Ascending aorta (tissue), 2 donors: ENCODE data around the gene FBP2. TPM values are rescaled to one million over a fixed set of nuclear protein-coding genes. Genes with fewer than 3 reads are reported as not detected.

ENCODE experiments used
- DNase-seq, 2 donors: peaks; one replicate each; pipeline ENCODE4 v3.0.0-alpha.2; 2019; ENCODE audit warnings: low spot score in 2 of 2
- H3K27ac ChIP-seq, 2 donors: fragments of 200-600 bp; sonication (generic); one replicate each; pipeline ENCODE4 v1.5.1; 2016 to 2017; ENCODE audit warnings: mild to moderate bottlenecking in 1 of 2
- H3K27me3 ChIP-seq: fragments of 200-600 bp; sonication (generic); one replicate; pipeline ENCODE4 v1.5.1; 2017
- H3K36me3 ChIP-seq, 2 donors: fragments of 200-600 bp; sonication (generic); one replicate each; pipeline ENCODE4 v1.5.1; 2016
- H3K4me1 ChIP-seq, 2 donors: fragments of 200-600 bp; sonication (generic); one replicate each; pipeline ENCODE4 v1.5.1; 2016 to 2017; ENCODE audit warnings: mild to moderate bottlenecking in 1 of 2
- H3K4me3 ChIP-seq, 2 donors: fragments of 200-600 bp; sonication (generic); one replicate each; pipeline ENCODE4 v1.5.1; 2016 to 2017; ENCODE audit warnings: mild to moderate bottlenecking in 1 of 2
- H3K9me3 ChIP-seq, 2 donors: fragments of 200-600 bp; sonication (generic); one replicate each; pipeline ENCODE4 v1.5.1; 2016
- intact Hi-C: fragments of 100-400 bp; cut with DNase I; formaldehyde crosslinking; loops from one replicate; pipeline ENCODE4 v1.15.1; 2023
- total RNA-seq: library from RNA; depleted of rRNA; stranded (reverse); fragments of >200 nt; gene quantifications from one replicate; pipeline ENCODE4 v1.1.0, GENCODE V29; 2016
- TF ChIP-seq, protein P1 (sequence below), 3 experiments: fragments of 200-600 bp in 2 of 3; fragments of 450-650 bp in 1 of 3; sonication (generic) in 2 of 3; IDR thresholded peaks; one replicate each; pipeline ENCODE4 v1.5.1; 2016 to 2019; ENCODE audit warnings: antibody characterized with exemption in 3 of 3, mild to moderate bottlenecking in 1 of 3, moderate library complexity in 1 of 3

Gene FBP2
- total RNA-seq, 1 donor from 2014 or later = not detected

DNA sequence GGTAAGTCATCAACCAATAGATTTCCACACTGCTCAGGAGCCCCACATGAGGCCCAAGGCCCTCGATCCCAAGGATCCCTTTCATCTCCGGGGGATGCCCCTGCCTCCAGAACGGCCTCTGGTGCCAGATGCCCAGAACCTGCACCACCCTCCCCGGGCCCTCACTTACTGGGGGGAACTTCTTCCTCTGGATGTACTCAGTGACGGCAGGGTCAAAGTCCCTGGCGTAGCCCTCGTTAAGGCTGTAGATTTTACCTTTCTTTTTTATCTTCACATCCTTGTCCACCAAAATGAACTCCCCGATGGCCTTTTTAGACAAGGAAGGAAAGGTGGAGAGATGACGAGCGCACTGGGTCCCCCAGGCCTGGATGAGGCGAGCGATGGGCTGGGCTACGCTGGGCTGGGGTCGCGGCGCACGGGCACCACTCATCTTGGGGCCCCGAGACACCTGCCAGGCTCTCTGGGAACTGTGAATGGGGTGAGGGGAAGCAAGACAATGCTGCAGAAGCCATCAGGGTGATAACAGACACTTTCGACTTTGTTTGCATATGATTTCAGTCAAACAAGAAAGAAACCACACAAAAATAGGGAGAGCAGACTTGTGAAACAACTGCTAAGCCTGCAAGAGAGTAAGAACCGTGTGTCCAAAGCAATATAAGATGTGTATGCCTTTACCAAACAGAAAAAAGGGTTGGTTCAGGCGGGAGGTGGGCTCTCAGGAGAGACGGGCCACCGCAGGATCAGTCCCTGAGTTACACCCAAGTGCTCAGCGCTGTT, 13.2 kb upstream of the FBP2 start:
- no peaks in the 10 kb centered on the region for H3K36me3 ChIP-seq
- intact Hi-C loops = no loop called here
- H3K4me1 ChIP-seq = no peaks in the 10 kb centered on the region
- no peak for DNase-seq
- H3K4me3 ChIP-seq = no peak overlapping the region
- H3K27me3 ChIP-seq = no peaks in the 10 kb centered on the region
- H3K9me3 ChIP-seq = no peaks in the 10 kb centered on the region
- TF ChIP-seq, protein P1, sequence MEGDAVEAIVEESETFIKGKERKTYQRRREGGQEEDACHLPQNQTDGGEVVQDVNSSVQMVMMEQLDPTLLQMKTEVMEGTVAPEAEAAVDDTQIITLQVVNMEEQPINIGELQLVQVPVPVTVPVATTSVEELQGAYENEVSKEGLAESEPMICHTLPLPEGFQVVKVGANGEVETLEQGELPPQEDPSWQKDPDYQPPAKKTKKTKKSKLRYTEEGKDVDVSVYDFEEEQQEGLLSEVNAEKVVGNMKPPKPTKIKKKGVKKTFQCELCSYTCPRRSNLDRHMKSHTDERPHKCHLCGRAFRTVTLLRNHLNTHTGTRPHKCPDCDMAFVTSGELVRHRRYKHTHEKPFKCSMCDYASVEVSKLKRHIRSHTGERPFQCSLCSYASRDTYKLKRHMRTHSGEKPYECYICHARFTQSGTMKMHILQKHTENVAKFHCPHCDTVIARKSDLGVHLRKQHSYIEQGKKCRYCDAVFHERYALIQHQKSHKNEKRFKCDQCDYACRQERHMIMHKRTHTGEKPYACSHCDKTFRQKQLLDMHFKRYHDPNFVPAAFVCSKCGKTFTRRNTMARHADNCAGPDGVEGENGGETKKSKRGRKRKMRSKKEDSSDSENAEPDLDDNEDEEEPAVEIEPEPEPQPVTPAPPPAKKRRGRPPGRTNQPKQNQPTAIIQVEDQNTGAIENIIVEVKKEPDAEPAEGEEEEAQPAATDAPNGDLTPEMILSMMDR (IDR thresholded peaks at IDR 0.05) = no peak
- H3K27ac ChIP-seq = no peak overlapping the region

DNA sequence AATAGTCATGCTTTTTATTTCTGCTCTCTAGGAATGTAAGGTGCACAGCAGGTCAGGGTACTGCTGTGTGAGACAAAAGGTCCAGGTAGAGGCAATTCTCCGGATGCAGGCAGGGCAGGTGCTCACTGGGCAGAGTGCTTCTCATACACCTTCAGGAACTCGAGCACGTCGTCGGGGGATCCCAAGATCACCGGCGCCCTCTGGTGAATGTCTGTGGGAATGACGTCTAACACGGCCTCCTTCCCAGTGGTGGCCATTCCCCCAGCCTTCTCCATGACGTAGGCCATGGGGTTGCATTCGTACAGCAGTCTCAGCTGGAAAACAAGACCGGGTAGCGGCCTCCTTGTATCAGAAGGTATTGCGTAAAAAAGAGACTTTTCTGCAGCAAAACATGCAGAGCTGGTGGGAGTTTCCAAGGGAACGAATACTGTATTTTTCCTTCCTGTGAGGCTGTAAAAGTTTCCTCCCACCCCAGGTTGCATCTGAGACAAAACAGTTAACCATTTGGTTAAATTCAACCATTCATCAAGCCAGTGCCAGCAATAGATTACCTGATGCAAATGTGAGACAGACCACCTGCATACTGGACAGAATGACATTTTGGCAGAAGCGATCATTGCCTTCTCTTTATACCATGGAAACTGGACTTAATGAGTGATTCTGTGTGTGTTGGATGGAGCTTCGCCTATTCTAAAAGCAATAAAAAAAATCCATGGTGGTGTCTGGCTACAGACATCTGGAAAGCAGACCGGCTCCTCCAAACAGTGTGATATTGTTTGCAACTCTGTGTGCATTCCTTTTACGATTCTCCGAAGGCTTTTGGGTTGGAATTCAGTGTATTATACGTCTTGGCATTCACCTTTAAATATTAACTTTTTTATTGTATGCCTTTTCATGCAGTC, 9.9 kb upstream of the FBP2 start:
- peak in 1 of 2 donors; percentile 72 for DNase-seq
- Histone ChIP-seq H3K27me3 (no peaks in the 10 kb centered on the region), H3K36me3 (no peaks in the 10 kb centered on the region), H3K27ac (no peak overlapping the region), H3K4me1 (no peaks in the 10 kb centered on the region), H3K9me3 (no peaks in the 10 kb centered on the region), H3K4me3 (no peak overlapping the region)
- intact Hi-C loops = no loop called here
- TF ChIP-seq, protein P1 (IDR thresholded peaks at IDR 0.05) = peak; percentile 15 to 50 (median 31)

DNA sequence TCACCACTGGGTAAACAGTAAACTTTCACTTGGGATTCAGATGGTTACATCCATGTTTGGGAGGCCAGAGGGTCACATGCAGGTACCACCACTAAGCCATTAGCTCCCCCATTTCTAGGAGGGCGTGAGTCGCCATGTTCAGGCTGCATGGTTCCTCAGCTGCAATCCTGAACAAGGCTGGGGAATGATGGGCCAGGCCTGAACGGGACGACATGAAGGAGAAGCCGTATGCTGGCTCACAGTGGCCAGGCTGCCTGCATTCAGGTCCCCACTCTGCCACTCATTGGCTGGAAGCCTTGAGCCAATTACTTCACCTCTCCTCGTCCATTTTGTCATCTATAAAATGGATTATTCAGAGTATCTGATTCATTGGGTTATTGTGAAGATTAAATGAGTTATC, 9.0 kb upstream of the FBP2 start:
- Histone ChIP-seq H3K27ac (no peak overlapping the region), H3K9me3 (no peaks in the 10 kb centered on the region), H3K27me3 (no peaks in the 10 kb centered on the region), H3K36me3 (no peaks in the 10 kb centered on the region), H3K4me3 (no peak overlapping the region), H3K4me1 (no peaks in the 10 kb centered on the region)
- no peak for DNase-seq
- TF ChIP-seq, protein P1 (IDR thresholded peaks at IDR 0.05) = no peak
- intact Hi-C loops = no loop called here

DNA sequence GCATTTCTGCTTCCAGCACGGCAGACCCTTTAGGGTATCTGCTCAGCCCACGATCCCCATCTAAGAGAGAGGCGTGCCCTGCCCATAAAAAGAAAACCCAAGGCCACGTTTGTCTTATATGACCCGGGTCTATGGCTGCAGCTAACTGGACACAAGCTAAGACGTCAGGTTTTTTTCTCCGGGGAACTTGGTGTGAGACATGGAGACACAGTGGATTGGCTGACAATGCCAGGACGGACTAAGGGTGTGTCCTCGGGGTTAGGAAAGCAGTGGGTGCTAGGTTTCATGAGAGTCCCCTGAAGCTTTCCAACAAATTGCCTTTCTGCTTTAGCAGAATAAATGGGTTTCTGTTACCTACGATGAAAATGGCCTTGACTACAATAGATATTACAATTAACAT, 7.1 kb upstream of the FBP2 start:
- no peak for DNase-seq
- H3K27ac ChIP-seq = no peak overlapping the region
- no peaks in the 10 kb centered on the region for H3K4me1 ChIP-seq
- TF ChIP-seq, protein P1 (IDR thresholded peaks at IDR 0.05) = no peak
- H3K27me3 ChIP-seq = no peaks in the 10 kb centered on the region
- intact Hi-C loops = no loop called here
- H3K4me3 ChIP-seq = no peak overlapping the region
- H3K36me3 ChIP-seq = no peaks in the 10 kb centered on the region
- no peaks in the 10 kb centered on the region for H3K9me3 ChIP-seq

DNA sequence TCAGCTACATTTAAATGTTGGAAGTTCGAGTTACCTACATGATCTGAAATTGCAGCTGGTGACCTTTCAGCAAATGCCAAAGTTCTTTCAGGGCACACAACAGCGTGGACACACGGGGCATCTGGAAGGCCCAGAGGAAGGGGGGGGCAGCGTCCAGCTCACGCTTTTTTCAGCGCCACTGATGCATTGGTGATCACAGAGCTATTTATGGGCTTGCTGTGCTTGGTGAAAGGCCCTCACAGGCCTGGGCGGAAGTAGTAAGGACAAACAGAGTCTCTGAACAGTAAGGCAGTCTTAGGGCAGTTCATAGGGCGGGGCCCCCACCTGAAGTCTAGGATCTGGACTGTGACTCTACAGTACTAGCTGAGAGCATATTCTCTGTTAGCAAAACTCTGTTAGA, 6.6 kb upstream of the FBP2 start:
- Histone ChIP-seq H3K27me3 (no peaks in the 10 kb centered on the region), H3K9me3 (no peaks in the 10 kb centered on the region), H3K4me3 (no peak overlapping the region), H3K4me1 (no peaks in the 10 kb centered on the region), H3K27ac (no peak overlapping the region), H3K36me3 (no peaks in the 10 kb centered on the region)
- intact Hi-C loops = no loop called here
- TF ChIP-seq, protein P1 (IDR thresholded peaks at IDR 0.05) = no peak
- DNase-seq = no peak
